AG04450 (cell line): ENCODE measurements around the gene PEAK3. TPM values are rescaled to one million over a fixed set of nuclear protein-coding genes. Genes with fewer than 3 reads are reported as not detected.

ENCODE experiments used
- CTCF ChIA-PET: fragments of 300-600, 350-600 bp; formaldehyde crosslinking; extraction: SDS; loops from one replicate; lab custom pipeline; 2022; ENCODE audit warnings: antibody characterized with exemption, inconsistent platforms; lab: Charles Lee
- POLR2A ChIA-PET: fragments of 350-600 bp; formaldehyde crosslinking; extraction: SDS; loops from one replicate; lab custom pipeline; 2021; ENCODE audit warnings: antibody characterized with exemption, inconsistent platforms; lab: Yijun Ruan, JAX
- DNase-seq: peaks from one replicate; pipeline ENCODE4 v3.0.0-alpha.2; 2011; ENCODE audit warnings: low read depth, low spot score
- H3K27ac ChIP-seq: one replicate; pipeline ENCODE4 v1.5.1; 2012; ENCODE audit warnings: low read depth, low read length, control low read depth
- H3K27me3 ChIP-seq: one replicate; pipeline ENCODE4 v1.6.0; 2012; ENCODE audit warnings: low read length; ENCODE audit not compliant: control insufficient read depth, insufficient read depth
- H3K4me3 ChIP-seq: 2 replicates; pipeline ENCODE4 v1.5.1; 2011; ENCODE audit warnings: mild to moderate bottlenecking, low read depth, low read length, control low read depth
- H3K9me3 ChIP-seq: 2 replicates; pipeline ENCODE4 v1.5.1; 2012; ENCODE audit warnings: low read length; ENCODE audit not compliant: control insufficient read depth, insufficient read depth
- CTCF ChIP-seq: IDR thresholded peaks from 2 replicates; pipeline ENCODE4 v1.5.1; 2011; ENCODE audit warnings: low read depth, low read length, control low read depth, inconsistent platforms
- polyA plus RNA-seq: library from polyadenylated mRNA; depleted of rRNA; stranded (reverse); fragments of >200 nt; gene quantifications from 2 replicates; pipeline ENCODE4 v1.2.3, GENCODE V29; 2011

The PEAK3 gene
- polyA plus RNA-seq, 1 experiment, result 0.04 TPM

- no peak for DNase-seq
- Histone ChIP-seq H3K27me3 (no peaks in the 10 kb centered on the region), H3K9me3 (no peaks in the 10 kb centered on the region; the same call in 1 of the 2 replicates), H3K4me3 (no peak overlapping the region), H3K27ac (no peak overlapping the region)
- no peak for TF ChIP-seq CTCF
- ChIA-PET CTCF (no interaction called here), POLR2A (interaction anchor here (1.6 kb wide), 1 partner anchor 73 kb away, joined by 3 read pairs; no protein-coding TSS in a partner anchor)
Measured at GRCh38 chr19:2228157-2229030, 53.6 kb downstream of the PEAK3 start.

- ChIA-PET POLR2A (no interaction called here), CTCF (interaction anchor here (1.1 kb wide), 1 partner anchor 8 kb away, joined by 3 read pairs; the partner anchor contains the start of gene PLEKHJ1)
- TF ChIP-seq CTCF, result no peak
- Histone ChIP-seq H3K27ac (no peak overlapping the region), H3K4me3 (no peak overlapping the region), H3K9me3 (no peaks in the 10 kb centered on the region; the same call in 1 of the 2 replicates), H3K27me3 (no peaks in the 10 kb centered on the region)
- DNase-seq, result no peak
Measured at GRCh38 chr19:2227415-2228156, 54.4 kb downstream of the PEAK3 start.

GRCh38 chr19:2226840-2227360 lies 55.1 kb downstream of the PEAK3 start:
- Histone ChIP-seq H3K27ac (no peak overlapping the region), H3K9me3 (no peaks in the 10 kb centered on the region; the same call in 1 of the 2 replicates), H3K27me3 (no peaks in the 10 kb centered on the region), H3K4me3 (no peak overlapping the region)
- TF ChIP-seq CTCF, result no peak
- ChIA-PET POLR2A (no interaction called here), CTCF (interaction anchor here (1.1 kb wide), 1 partner anchor 9 kb away, joined by 3 read pairs; the partner anchor contains the start of gene PLEKHJ1)
- no peak for DNase-seq

- no peak overlapping the region for H3K4me3 ChIP-seq
- no peak for DNase-seq
- POLR2A ChIA-PET, result no interaction called here
- no peak for TF ChIP-seq CTCF
- no peak overlapping the region for H3K27ac ChIP-seq
- CTCF ChIA-PET, result interaction anchor here (1.1 kb wide), 1 partner anchor 9 kb away, joined by 3 read pairs; the partner anchor contains the start of gene PLEKHJ1
- no peaks in the 10 kb centered on the region for H3K27me3 ChIP-seq
- no peaks in the 10 kb centered on the region; the same call in 1 of the 2 replicates for H3K9me3 ChIP-seq
Measured at GRCh38 chr19:2226051-2226839, 55.7 kb downstream of the PEAK3 start.
